Stomach smooth muscle (tissue), 2 donors: ENCODE measurements around the gene SPRR5.

ENCODE experiments used
- H3K27ac ChIP-seq: one replicate; pipeline ENCODE4 v1.7.0; 2013; ENCODE audit warnings: mild to moderate bottlenecking, low read length, inconsistent platforms
- H3K27me3 ChIP-seq, 2 donors: one replicate each; pipeline ENCODE4 v1.7.0; 2013; ENCODE audit warnings: low read length in 2 of 2; ENCODE audit not compliant: insufficient read depth in 2 of 2, control insufficient read depth in 1 of 2
- H3K36me3 ChIP-seq, 2 donors: one replicate each; pipeline ENCODE4 v1.7.0; 2013; ENCODE audit warnings: low read length in 2 of 2; ENCODE audit not compliant: control insufficient read depth in 2 of 2, insufficient read depth in 2 of 2
- H3K4me1 ChIP-seq: one replicate; pipeline ENCODE4 v1.7.0; 2013; ENCODE audit warnings: low read length; ENCODE audit not compliant: control insufficient read depth, insufficient read depth
- H3K4me3 ChIP-seq, 2 donors: one replicate each; pipeline ENCODE4 v1.7.0; 2013; ENCODE audit warnings: low read length in 2 of 2
- H3K9ac ChIP-seq, 2 donors: one replicate each; pipeline ENCODE4 v1.7.0; 2013; ENCODE audit warnings: low read length in 2 of 2, mild to moderate bottlenecking in 1 of 2
- H3K9me3 ChIP-seq, 2 donors: one replicate each; pipeline ENCODE4 v1.7.0; 2013; ENCODE audit warnings: low read length in 2 of 2; ENCODE audit not compliant: control insufficient read depth in 2 of 2
- donor health status: healthy.
- donor health status: Pancreatic carcinoma.

The SPRR5 gene

GRCh38 chr1:152946651-152947256 is at the start of gene SPRR5:
Gene SPRR5, plus strand, starts transcription at chr1:152947206. Its CDS starts 1,349 bp downstream, at chr1:152948555.
- H3K9me3 ChIP-seq = no peaks in the 10 kb centered on the region
- no peaks in the 10 kb centered on the region for H3K36me3 ChIP-seq
- H3K4me1 ChIP-seq = no peaks in the 10 kb centered on the region
- H3K4me3 ChIP-seq = no peak within 1 kb of the TSS
- H3K9ac ChIP-seq = no peak within 1 kb of the TSS
- no peaks in the 10 kb centered on the region for H3K27me3 ChIP-seq
- H3K27ac ChIP-seq = no peak within 1 kb of the TSS

DNA sequence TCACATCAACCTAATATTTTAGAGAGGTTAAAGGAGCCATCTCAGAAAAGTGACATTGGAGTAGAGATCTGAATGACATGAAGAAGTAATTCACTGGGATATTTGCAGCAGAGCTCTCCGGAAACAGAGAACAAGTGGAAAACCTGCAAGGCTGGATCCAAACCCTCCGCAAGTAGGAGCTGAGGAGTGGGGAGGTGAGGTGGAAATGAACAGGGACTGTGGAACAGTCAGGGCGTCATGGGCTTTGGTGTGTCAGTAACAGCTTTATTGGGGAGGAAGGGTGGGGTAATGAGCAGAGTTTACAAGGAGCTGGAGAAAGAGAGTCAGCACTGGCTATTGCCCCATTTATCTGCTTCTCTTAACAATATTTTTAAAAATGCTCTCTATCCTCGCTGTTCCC is 48.0 kb upstream of the SPRR5 start:
- Histone ChIP-seq H3K36me3 (no peaks in the 10 kb centered on the region), H3K4me3 (no peak overlapping the region), H3K9ac (no peak overlapping the region), H3K27ac (no peak overlapping the region), H3K4me1 (no peaks in the 10 kb centered on the region), H3K9me3 (no peaks in the 10 kb centered on the region), H3K27me3 (peaks cover 0 to 3% of the 10 kb centered on the region in 2 donors)

DNA sequence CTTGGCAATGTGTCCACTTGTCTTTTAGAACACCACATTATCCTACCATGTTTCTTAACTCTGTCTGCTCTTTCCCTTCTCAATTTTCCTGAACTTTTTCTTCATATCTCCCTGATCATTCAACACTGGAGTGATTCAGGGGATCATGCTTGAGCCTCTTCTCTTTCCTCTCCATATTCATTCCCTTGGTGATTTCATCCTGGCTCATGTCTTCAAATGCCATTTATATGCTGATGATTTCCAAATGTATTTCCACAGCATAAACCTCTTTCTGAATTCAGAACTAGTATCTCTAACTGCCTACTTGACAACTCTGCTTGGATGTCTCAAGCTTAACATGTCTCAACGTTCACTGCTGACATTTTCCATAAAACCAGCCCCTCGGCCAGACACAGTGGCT is 47.1 kb upstream of the SPRR5 start:
- Histone ChIP-seq H3K36me3 (no peaks in the 10 kb centered on the region), H3K4me3 (no peak overlapping the region), H3K9me3 (no peaks in the 10 kb centered on the region), H3K27ac (no peak overlapping the region), H3K27me3 (peaks cover 0 to 3% of the 10 kb centered on the region in 2 donors), H3K4me1 (no peaks in the 10 kb centered on the region), H3K9ac (no peak overlapping the region)

DNA sequence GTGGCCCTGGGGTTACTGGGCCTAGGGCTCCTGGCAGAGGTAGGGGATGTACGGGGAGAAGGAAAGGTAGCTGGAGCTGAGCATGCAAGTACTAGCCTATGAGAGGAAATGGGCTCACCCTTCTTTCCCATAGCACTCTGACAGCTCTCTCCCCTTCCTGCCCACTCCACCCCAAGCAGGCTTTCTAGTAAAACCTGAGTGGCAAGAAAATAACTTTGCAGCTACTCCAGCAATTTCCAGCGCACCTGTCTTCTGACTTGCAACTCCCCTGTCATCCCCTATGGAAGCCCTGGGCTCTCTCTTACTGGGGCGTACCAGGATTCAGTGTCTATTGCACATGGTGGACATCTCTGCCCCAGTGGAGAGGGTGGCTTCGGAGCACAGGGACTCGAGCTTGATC is 45.4 kb upstream of the SPRR5 start:
- no peaks in the 10 kb centered on the region for H3K36me3 ChIP-seq
- no peak overlapping the region for H3K4me3 ChIP-seq
- H3K4me1 ChIP-seq = no peaks in the 10 kb centered on the region
- H3K27me3 ChIP-seq = peaks cover 0 to 3% of the 10 kb centered on the region in 2 donors
- H3K27ac ChIP-seq = no peak overlapping the region
- H3K9me3 ChIP-seq = no peaks in the 10 kb centered on the region
- no peak overlapping the region for H3K9ac ChIP-seq

DNA sequence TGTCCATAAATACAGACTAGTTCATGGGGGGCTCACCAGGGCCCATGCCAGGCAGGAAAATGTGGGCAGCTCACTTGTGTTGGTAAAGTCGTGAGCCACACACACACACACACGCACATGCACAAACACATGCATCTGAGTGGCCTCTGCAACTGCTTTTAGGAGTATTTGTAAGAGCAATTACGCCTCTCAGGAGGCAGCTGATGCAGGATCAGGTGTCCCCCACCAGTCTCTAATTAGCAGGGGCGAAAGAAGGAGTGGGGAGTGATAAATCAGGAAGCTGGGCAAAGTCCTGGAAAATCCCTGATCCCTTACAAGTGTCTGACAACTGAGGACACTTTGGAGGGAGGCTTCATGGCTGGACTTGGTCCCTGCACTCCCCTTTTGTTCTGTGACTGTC is 44.4 kb upstream of the SPRR5 start:
- no peaks in the 10 kb centered on the region for H3K36me3 ChIP-seq
- H3K9ac ChIP-seq = no peak overlapping the region

GRCh38 chr1:152904688-152905440 is 42.1 kb upstream of the SPRR5 start:
- Histone ChIP-seq H3K4me3 (no peak overlapping the region), H3K9me3 (no peaks in the 10 kb centered on the region), H3K36me3 (no peaks in the 10 kb centered on the region), H3K27ac (no peak overlapping the region), H3K27me3 (peaks cover 3 to 11% of the 10 kb centered on the region in 2 donors), H3K9ac (no peak overlapping the region), H3K4me1 (no peaks in the 10 kb centered on the region)

More for the DNA sequence above, 44.4 kb upstream of the SPRR5 start:
- Histone ChIP-seq H3K27ac (no peak overlapping the region), H3K4me3 (no peak overlapping the region), H3K27me3 (peaks cover 0 to 5% of the 10 kb centered on the region in 2 donors), H3K9me3 (no peaks in the 10 kb centered on the region), H3K4me1 (no peaks in the 10 kb centered on the region)

DNA sequence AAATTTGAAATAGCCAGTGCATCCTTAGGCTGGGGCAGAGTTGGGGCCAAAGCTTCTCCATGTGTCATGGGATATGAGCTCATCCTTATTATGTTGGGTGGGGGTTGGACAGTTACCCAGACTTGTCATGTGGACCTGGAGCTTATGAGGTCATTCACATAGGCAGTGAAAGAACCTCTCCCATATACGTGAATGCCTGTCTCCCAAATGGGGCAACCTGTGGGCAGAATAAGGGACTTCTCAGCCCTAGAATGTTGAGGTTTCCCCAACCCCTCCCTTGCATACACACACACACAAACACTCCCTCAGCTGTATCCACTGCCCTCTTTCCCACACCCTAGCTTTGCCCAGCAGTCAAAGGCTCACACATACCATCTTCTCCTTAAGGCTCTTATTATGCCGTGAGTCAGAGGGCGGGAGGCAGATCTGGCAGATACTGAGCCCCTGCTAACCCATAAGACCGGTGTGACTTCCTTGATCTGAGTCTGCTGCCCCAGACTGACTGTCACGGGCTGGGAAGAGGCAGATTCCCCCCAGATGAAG is 40.9 kb upstream of the SPRR5 start:
- no peaks in the 10 kb centered on the region for H3K36me3 ChIP-seq
- peaks cover 3 to 12% of the 10 kb centered on the region in 2 donors for H3K27me3 ChIP-seq

DNA sequence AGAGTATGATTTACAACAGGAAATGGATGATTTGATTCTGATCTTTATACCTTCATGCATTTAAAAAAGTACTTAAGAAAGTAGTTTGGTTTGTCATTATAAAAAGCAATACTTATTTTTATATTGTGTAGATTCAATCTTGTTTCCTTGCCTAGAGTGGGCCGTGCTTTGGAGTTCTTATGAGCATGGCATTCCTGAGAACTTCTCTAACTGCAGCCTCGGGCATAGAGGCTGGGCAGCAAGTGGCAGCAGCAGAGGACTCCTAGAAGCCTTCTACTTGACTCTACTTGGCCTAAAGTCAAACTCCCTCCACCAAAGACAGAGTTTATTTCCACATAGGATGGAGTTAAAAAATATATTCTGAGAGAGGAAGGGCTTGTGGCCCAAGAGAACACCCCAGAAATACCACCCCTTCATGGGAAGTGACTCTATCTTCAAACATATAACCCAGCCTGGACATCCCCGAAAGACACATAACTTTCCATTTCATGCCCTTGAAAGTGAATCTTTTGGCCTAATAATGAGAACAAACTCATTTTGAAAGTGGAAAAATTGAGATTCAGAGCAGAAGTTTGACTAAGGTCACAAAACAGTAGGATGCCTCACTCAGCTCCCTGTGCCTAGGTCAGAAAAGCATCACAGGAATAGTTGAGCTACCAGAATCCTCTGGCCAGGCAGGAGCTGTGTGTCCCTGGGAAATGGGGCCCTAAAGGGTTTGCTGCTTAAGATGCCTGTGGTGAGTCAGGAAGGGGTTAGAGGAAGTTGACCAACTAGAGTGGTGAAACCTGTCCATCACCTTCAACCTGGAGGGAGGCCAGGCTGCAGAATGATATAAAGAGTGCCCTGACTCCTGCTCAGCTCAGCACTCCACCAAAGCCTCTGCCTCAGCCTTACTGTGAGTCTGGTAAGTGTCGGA is 39.1 kb upstream of the SPRR5 start, which contains the start of gene IVL:
Gene IVL (plus strand): TSS at position 861 of the 916 bp plus-strand sequence. CDS start 1,252 bp downstream, outside the sequence.
- H3K9me3 ChIP-seq = no peaks in the 10 kb centered on the region
- no peak within 1 kb of the TSS for H3K27ac ChIP-seq
- H3K4me3 ChIP-seq = no peak within 1 kb of the TSS
- H3K4me1 ChIP-seq = no peaks in the 10 kb centered on the region
- peaks cover 3 to 8% of the 10 kb centered on the region in 2 donors for H3K27me3 ChIP-seq
- H3K36me3 ChIP-seq = no peaks in the 10 kb centered on the region
- H3K9ac ChIP-seq = no peak within 1 kb of the TSS

More for the DNA sequence above, 40.9 kb upstream of the SPRR5 start:
- Histone ChIP-seq H3K9me3 (no peaks in the 10 kb centered on the region), H3K4me1 (no peaks in the 10 kb centered on the region), H3K9ac (no peak overlapping the region), H3K4me3 (no peak overlapping the region), H3K27ac (no peak overlapping the region)

DNA sequence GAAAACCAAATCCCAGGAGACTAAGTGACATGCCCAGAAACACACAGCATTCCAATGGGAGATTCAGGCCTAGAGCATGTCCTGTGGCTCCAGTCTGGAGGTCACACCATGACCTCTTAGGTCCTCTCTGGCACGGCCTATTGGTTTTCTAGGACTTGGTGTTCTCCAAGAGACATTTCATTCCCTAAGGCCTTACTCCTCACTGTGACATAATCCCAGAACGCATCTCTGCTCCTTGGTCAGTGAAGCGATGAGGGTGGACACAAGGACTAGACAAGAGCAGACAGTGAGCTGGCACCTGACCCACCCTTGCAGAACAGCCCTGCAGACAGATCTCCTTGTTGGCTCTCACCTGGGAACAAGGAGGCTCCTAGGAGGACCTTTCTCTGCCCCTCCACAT is 37.8 kb upstream of the SPRR5 start:
- Histone ChIP-seq H3K4me3 (no peak overlapping the region), H3K4me1 (no peaks in the 10 kb centered on the region), H3K36me3 (no peaks in the 10 kb centered on the region), H3K27me3 (peaks cover 3 to 8% of the 10 kb centered on the region in 2 donors), H3K9me3 (no peaks in the 10 kb centered on the region), H3K27ac (no peak overlapping the region), H3K9ac (no peak overlapping the region)

DNA sequence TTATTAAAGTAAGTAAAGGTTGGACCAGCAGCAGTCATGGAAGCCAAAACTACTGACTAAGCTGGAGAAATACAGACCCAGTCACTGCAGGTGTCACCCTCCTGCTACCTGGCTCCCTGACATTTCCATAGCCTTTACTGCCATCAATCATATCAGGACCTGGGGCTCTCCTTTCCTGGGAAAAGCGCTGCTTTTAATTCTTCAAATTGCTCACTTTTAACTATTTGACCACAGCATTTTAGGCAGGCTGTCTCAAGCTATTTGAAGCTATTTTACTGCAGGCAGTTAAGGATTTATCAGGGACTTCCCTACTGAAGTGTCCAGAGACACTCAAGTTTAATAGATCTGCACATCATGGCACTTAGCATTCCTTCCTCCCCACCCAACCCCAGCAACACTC is 34.5 kb upstream of the SPRR5 start:
- no peaks in the 10 kb centered on the region for H3K4me1 ChIP-seq
- H3K36me3 ChIP-seq = no peaks in the 10 kb centered on the region

More for the DNA sequence above, 34.5 kb upstream of the SPRR5 start:
- Histone ChIP-seq H3K9ac (no peak overlapping the region), H3K4me3 (no peak overlapping the region), H3K27me3 (peaks cover 3 to 6% of the 10 kb centered on the region in 2 donors), H3K27ac (no peak overlapping the region), H3K9me3 (no peaks in the 10 kb centered on the region)
